Fibroblast of skin of left biceps (primary cell): ENCODE results near the gene USP53.
"Not testable (repeated sequence)": the region's sequence is repeated elsewhere in the genome, so short reads cannot be mapped to it uniquely, and the experiment has no call there.

ENCODE experiments used
- DNase-seq, 2 experiments: peaks; one replicate each; pipeline ENCODE4 v3.0.0-alpha.2; 2013; ENCODE audit warnings: low read depth in 2 of 2

USP53 gene

DNA sequence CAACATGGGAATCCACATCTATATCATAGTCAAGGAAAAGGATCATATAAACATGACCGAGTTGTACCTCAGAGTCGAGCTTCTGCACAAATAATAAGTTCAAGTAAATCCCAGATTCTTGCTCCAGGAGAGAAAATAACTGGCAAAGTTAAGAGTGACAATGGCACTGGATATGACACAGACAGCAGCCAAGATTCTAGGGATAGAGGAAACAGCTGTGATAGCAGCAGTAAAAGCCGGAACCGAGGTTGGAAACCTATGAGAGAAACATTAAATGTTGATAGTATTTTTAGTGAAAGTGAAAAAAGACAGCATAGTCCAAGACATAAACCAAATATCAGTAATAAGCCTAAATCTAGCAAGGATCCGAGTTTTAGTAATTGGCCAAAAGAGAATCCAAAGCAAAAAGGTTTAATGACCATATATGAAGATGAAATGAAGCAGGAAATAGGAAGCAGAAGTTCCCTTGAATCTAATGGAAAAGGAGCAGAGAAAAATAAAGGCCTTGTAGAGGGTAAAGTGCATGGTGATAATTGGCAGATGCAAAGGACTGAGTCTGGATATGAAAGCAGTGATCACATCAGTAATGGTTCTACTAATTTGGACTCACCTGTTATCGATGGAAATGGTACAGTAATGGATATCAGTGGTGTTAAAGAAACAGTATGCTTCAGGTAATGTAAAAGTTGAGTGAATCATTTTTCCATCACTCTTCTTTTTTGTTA is 59.0 kb downstream of the USP53 start:
- DNase-seq = no peak

DNA sequence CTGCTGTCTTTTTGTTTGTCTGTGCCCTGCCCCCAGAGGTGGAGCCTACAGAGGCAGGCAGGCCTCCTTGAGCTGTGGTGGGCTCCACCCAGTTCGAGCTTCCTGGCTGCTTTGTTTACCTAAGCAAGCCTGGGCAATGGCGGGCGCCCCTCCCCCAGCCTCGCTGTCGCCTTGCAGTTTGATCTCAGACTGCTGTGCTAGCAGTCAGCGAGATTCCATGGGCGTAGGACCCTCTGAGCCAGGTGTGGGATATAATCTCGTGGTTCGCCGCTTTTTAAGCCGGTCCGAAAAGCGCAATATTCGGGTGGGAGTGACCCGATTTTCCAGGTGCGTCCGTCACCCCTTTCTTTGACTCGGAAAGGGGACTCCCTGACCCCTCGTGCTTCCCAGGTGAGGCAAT is 67.0 kb downstream of the USP53 start:
- DNase-seq = not testable (repeated sequence)

DNA sequence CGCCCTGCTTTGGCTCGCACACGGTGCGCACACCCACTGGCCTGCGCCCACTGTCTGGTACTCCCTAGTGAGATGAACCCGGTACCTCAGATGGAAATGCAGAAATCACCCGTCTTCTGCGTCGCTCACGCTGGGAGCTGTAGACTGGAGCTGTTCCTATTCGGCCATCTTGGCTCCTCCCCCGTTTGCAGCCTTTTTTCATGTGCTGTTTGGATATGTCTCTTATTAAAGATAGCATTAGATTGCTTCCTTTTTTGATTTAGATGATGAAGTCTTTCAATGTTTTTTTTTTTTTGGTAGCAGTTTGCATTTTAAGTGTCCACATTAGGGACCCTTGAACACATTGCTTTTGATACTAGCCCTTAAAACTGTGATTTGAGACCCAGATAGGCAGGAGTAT is 67.4 kb downstream of the USP53 start:
- not testable (repeated sequence) for DNase-seq

DNA sequence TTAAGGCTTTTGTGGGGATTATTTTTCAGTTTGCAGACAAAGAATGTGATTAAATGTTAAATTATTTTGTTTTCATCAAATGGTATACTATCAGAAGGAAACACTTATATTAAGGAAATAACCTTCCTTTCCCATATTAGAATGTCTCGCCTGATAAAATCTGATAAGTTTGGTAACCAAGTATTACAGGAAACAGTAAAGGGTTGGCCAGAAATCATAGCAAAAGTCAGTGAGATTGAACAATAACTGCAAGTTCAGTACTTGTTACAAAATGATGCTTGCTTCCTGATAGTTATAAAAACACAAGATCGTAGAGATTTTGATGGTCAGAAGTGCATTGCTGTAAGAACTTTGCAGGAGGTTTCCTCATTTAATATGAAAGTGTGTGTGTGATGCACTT is 68.9 kb downstream of the USP53 start:
- no peak for DNase-seq

DNA sequence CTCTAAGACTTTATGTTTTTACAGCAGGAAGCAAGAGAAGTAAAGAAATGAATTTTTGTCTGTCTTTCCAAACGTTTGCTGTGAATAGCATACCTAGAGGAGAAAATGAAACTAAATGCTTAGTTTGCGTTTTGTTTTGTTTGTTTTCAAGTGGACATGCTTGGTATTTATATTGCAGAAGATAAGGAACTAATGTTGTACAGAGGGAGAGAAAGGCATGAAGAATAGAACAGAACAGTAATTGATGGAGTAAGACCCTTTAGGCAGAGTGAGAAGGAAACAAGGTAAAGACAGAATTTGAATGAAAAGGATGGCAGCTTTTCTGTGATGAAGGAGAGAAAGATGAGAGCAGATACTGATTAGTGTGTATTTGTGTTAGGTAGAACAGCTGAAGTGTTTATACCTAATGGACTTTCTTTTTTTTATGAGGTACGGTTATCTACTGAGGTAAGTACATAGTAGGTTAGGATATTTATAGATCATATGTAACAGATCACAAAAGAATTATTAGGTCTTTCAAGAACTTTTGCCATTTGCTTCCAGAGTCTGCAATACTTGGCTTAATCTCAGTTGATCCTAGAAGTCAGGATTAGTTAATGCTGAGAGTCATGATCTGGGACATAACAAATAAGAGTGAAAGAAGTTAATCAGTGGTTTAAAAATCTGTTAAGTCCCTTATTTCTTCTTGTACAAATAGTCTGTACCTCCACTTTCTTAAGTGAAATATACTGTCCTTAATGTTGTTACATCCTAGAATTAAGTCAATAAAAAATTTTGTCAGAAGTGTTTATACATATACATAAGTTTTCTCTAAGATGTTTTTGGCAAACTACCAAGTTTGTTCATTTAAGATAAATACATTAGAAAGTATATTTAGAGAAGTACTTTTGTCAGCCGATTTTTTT is 72.6 kb downstream of the USP53 start:
- no peak for DNase-seq

DNA sequence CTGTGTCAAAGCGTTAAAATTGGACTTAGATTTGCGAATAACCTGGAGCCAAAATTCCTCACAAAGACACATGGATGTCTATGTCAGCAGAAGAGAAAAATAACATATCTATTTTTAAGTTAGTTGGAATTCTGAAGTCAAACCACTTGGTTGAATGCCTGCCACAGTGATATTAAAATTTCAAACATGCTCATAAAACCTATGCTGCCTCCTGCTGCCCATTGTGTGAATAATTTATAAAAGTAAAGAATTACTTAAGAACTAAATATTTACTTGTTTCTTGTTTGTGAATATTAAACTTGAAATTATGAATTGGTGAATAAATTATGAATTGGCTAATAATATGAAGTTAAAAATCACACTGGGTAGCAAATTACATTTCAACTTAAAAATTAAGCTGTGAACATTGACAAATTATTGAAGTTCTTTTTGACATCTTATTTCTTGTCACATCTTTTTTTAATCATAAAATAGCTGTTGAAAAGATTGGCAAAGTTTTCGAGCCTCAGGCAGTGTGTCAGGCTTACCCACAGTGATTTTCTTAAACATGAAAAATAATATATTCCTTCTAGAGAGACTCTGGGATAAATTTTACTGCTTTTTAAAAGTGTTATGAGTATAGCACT is 74.0 kb downstream of the USP53 start:
- DNase-seq = peak; percentile 45 to 65

DNA sequence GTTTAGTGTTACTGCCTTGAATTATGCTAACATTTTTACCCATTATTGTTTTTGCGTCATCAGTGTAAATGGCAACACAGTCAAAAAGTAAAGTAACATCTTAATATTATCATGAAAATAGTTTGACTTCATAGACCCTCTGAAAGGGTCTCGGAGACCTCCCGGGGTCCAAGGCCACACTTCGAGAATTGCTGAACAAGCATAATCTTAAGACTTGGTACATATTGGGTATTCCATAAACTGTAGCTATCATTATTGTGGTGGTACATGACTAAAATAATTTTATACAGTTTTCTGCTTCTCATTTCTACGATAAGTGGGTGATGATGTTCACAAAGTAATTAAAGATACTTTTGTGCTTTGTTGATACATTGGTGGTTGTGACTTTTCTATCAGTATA is 76.8 kb downstream of the USP53 start:
- DNase-seq = no peak

DNA sequence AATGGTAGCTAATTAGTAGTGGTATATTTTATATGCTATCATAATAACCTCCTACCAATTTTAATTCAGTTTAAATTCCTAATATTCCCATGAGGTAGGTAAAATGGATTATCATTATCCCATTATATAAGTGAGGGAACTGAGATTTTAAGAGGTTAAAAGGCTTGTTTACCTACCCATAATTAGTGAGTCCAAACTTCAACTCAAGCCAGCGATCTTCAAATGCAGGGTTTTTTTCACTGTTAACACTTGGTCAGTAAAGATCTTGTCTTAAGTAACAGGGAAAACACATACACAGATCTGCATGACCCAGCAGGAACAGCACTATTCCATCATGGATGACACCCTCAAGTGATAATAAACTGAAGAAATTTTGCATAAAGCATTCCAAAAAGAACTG is 78.1 kb downstream of the USP53 start:
- DNase-seq = no peak

DNA sequence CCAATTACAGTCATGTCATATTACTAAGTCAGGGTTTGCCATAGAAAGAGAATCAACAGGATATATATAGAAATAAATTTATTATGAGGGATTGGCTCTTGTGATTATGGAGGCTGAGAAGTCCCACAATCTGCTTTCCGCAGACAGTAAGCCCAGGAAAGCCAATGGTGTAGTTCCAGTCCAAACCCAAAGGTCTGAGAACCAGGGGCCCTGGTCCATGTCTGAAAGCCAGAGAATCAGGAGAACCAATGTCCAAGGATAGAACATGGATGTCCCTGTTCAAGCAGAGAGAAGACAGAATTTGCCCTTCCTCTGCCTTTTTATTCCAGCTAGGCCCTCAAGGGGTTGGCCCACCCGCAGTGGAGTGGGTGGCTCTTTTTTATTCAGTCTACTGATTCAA is 83.8 kb downstream of the USP53 start:
- DNase-seq = no peak

DNA sequence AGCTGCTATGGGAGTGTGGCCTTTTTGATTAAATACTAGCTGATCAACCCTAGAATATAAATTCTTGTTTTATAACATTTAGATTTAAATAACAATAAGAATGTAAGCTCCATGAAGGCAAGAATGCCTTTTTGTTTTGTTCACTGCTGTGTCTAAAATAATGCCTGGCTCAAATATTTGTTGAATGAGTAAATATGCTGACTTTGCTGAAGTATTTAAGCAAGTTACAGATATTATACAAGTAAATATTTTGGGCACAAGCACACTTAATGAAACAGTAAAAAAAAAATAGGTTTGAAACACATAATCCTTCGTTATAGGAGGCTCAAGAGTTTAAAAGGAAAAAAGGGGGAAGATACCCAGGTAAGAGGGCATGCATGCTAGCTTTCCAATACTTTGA is 85.3 kb downstream of the USP53 start:
- DNase-seq = no peak

DNA sequence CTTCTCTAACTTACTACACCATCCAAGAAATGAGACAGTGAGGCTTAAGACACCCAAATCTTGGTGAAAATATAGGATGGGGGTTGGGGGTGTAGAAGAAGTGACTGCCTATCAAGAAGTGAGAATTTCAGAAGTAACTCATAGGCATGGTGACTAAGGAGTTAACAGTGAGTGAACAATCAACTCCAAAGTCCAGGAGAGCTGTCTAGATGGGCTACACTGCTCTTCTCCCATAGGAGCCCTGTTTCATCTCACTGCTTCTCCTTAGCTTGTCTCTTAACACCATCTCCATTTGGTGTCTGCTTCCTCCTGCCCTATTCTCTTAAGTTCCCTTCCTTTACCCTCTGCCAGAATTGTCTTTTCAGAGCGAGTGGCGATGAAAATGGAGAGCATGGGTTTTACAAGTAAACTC is 86.8 kb downstream of the USP53 start:
- DNase-seq = no peak

DNA sequence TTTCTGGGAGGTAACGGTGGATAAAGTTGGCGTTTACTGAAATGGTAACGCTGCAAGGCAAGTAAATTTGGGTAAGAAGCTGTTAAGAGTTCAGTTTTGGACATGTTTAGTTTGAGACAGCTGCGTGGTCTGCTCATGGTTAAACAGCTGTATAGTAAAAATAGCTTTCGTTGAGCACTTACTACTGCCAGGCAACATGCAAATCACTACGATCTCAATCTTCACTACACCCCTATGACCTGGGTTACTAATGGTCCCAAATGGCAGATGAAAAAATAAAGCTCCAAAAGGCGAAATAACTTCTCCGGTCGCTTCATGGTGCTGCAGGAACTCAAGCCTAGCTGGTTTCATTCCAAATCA is 87.2 kb downstream of the USP53 start:
- no peak for DNase-seq

DNA sequence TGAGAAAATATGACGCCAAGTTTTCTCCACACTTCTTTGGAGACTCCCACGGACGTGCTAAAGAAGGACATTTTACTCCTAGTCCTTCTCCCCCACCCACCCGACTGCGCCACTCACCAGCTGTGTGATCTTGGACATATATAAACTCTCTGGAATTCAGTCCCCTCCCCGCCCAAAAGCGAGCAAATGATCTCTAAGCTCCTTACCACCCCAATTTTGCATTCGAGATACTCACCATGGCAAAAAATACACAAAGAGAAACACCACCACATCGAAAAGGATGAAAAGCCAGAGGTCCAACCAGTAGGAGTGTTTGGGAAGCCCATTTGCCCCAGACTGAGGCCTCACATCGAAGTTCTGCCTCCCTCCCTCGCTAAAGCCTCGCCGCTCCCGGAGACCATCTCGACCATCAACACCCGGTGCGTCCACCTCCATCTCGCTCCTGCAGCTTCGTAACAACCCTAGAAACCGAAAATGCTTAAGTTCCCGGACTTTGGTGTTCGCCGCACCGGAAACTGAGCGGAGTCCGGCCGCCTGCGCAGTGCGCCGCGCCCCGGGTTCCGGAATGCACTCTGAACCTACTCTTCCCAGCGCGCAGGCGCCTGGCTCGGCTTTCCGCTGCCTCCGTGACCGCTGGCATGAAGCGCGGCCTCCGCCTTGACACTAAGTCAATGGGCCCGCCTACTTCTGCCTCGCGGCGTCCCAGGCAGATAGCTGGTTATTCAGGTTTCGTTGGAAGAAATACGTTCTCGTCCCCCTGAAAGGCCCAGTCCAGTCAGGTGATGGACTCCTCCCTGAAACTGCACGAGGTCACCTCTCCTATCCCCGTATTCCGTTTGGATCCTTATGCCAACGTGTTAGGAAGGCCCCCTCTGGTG is 87.8 kb downstream of the USP53 start:
- peak; percentile 79 to 81 for DNase-seq

DNA sequence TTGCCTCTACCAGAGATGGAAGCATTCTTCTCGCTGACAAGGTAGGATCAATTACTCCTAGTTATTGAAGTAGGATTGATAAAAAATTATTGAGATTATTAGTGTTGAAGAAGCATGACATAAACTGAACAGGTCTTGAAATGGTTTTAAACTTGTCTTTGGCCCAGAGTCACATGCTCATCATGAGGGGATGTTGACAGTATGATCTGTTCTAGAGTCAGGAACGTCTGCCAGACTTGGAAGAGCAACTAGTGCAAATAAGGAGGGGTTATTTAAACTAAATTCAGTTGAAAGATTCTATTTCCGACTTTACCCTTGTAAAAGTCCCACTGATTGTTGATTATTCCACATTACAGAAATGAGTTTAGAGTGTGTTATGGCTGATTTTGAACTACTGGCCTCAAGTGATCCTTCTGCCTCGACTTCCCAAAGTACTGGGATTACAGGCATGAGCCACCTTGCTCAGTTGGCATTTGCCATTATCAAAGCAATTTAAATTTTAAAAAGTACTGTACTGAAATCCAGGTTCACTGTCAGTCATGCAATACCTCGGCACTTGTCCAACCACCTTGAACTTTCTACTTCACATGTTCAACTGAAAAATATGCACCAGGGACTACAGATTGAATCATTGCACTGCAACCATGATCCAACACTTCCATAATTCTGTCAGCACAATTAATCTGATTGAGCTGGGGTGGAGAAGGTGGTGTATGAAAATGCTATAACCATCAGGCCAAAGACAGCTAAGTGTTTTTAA is 89.7 kb downstream of the USP53 start:
- DNase-seq = no peak

DNA sequence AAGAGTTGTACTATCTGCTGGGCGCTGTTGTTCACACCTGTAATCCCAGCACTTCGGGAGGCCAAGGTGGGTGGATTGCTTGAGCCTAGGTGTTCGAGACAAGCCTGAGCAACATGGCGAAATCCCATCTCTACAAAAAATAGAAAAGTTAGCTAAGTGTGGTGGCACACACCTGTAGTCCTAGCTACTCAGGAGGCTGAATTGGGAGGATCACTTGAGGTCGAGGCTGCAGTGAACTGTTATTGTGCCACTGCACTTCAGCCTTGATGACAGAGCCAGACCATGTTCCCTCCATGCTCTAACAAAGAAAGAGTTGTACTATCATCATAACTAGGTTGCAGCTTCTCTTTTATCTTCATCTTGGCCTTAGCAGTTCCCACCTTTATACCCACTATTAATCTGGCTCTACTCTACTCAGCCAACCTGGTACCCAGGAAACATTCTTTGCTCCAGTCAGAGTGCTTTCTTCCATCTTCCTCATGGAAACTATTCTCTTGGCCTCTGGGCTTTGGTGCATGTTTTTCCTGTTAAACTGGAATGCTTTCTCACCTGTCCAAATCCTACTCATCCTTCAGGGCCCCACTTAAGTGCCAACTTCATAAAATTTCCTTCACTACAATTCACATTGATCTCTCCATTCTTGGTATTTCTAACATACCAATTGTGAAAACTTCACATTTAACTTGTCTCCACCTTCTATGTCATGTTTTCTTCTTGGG is 91.2 kb downstream of the USP53 start:
- DNase-seq = no peak

DNA sequence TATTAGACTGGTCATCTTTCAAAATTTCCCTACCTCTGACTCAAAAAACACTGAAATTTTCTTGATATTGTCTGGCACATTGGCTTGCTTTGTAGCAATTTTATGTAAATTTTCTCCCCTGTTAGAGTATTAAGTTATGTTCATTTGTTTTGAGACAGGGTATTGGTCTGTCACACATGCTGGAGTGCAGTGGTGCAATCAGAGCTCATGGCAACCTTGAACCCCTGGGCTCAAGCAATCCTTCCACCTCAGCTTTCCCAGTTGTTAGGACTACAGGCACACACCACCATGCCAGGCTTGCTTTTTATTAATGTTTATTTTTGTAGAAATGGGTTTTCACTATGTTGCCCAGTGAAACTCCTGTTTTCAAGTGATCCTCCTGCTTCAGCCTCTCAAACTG is 91.9 kb downstream of the USP53 start:
- DNase-seq = no peak

DNA sequence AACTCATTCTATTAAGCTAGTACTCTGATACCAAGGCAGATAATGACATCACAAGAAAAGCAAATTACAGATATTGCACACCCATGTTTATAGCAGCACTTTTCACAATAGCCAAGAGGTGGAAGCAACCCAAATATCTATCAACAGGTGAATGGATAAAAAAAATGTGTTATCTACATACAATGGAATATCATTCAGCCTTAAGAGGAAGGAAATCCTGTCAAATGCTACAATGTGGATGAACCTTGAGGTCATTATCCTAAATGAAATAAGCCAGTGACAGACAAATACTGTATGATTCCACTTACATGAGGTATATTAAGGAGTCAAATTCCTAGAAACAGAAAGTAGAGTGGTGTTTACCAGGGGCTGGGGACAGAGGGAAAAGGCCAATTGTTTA is 95.1 kb downstream of the USP53 start:
- no peak for DNase-seq

DNA sequence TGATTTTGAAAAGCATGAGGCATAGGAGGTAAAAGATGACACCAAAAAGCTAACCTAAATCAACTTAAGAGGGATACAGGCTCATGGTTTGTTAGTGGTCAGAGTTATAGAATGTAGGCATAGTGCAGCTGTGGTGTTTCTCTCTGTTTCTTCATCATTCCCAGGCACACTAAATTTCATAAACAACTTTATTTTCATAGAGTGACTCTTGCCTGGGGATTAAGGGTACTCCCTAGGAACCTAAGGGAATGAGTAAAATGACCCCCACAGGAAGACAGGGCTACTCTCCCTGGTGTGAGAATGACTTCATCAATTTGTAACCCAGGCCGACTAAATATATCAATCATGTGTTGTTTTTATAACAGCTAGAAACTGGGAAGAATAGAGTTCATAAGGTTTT is 98.3 kb downstream of the USP53 start:
- DNase-seq = no peak

DNA sequence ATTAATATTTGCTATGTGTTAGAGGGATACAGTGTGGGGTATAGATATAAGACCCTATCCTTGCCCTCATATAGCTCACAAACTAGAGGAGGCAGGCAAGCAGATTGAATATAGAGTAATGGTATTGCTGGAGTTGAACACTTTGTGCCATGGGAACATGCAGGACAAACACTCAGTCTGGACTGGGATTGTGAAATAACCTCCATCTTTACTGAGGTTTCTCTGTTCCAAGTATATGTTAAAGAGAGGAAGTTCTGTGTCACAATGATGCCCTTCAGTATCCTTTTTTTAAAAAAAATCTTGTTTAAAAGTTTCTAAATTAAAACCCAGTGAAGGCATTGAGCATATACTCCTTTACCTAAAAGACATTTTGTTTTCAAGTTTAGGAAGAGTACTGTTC is 100.7 kb downstream of the USP53 start:
- no peak for DNase-seq

DNA sequence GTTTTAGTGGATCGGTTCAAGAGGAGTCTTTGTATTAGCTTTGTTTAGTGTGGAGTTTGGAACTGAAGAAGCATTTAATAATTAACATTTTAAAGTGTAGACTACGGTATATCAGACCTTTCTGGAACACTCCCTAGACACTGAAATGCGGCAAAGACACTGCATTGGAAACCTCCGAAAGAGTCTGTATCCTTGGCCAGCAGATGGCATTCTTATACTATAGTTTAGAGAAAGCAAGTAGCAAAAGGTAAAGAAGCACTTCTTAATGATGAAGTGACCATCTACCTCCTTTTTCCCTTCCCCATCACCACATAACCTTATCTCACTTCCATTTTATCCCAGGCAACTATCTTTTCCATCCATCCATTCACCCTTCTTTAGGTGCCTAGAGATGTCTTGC is 101.8 kb downstream of the USP53 start:
- no peak for DNase-seq
